Activated T-cell treated with anti-CD3 and anti-CD28 coated beads for 24 hours (primary cell): ENCODE data around the gene ZFHX3.

Experiments
- DNase-seq: peaks from one replicate; pipeline ENCODE4 v3.0.0-alpha.2; 2020; ENCODE audit warnings: low read depth

Gene ZFHX3

DNA sequence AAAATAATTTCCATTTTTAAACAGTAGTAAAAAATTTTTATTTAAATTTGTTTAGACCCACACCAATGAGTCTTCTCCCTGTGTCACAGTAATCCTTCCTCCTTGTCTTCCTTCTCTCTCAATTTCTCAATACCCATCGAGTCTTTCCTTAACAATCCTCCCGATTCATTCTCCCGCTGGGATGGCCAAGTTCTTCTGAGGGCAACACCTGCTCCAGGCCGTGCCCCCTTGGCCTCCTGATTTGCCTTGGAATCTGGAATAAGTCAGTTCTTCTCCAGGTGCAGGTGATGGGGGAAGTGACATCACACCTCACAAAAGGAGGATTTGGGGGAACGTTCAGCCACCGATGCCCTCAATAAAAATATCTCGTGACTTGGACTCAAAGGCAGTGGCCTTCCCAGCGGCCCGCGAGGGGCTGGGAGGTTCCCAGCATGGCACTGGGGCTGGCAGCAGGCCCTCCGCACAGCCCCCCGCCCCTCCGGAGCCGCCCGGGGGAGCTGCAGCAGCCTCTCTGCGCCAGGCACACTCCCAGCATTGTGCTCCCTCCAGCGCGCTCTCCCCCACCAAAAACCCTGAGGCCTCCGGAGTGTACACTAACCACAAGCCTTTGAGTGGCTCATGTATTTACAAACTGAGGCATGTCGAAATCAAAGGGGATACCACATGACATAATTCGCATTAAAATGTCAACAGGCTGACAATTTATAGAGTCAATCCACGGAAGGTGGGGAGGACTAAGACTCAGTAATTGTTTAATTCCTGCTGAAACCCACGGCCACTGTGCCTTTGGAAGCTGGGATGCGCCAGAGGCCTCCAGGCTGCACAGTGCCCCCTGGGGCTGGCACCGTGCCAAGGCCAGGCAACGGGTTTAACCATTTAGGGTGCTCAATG, 120.5 kb downstream of the ZFHX3 start:
- no peak for DNase-seq

DNA sequence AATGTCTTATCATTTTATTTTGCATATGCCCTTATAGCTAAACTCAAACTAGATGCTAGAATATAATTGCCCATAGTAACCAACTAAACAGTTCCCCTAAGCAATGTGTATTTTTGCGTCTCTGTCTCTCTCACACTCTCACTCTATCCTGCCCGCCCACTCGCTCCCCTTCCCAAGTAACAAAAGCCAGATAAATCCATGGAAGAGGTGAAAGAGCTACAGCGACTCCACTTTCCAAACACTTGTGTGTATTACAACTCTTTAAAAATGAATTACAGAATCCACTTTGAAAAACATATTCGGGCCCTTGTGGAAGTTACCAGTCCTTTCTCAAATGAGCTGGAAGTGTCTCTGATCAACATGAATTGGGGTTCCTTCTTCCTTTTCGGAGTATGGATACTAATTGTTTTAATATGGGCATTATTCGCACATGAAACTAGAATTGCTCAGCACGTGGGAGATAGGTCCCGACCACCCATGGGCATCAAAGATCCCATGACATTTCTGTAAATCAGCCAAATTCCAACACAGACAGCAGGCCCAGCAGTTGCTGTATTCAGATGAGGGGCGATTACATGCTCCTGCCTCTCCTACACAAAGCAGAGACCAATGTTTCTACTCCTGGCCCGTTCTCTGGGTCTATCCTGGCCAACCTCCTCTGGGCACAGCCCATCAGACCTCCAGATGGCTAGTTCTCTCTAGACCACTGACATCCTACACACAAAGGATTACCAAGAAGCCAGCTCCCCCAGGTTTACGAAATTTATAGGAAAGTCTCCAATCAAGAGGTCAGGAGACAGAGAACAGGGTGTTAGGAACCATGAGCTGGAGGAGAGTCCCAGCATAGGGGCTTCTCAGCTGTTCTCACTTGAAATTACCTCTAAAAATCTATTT, 121.5 kb downstream of the ZFHX3 start:
- no peak for DNase-seq

GRCh38 chr16:72925631-72925979, 122.3 kb downstream of the ZFHX3 start:
- DNase-seq, result no peak

GRCh38 chr16:72924927-72925630, 122.8 kb downstream of the ZFHX3 start:
- no peak for DNase-seq

- DNase-seq, result no peak
Observed at GRCh38 chr16:72924537-72924926, 123.4 kb downstream of the ZFHX3 start.

GRCh38 chr16:72923757-72924156, 124.2 kb downstream of the ZFHX3 start:
- DNase-seq, result no peak

GRCh38 chr16:72922714-72923113, 125.2 kb downstream of the ZFHX3 start:
- no peak for DNase-seq

DNA sequence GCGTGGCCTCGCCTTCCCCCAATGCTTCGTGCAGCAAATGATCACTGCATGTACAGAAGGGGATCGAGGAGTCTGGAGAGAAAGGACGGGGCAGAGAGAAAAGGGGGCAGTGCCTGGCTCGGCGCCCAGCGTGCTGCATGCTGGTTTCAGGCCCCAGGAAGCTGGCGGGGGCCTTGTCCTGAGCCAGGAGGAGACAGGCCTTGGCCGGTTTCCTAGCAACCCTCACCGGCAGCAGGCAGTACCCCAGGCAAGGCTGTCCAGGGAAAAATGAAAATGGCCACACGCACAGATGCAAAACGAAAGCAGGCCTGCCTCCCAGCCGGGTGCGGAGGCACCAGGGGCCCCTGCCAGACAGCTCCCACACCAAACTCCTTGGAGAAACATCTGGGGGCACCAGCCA, 126.3 kb downstream of the ZFHX3 start:
- no peak for DNase-seq

DNA sequence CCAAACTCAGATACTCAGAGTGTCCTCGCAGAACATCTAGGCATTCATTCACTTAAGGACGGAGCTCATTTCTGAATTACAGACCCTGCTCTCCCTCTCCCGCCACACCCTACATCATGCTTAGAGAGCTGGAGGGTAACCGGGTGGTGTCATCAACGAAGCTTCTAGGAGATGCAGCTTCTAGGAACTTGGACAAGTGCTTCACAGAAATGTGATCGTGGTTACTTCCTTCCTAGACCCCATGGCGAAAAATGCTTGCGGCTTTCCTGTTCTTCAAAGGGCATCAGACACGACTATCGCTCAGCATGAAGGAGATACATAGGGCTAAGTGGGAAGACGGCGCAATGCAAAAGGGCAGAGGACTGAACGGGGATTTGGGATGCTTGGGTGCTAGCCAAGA, 126.8 kb downstream of the ZFHX3 start:
- DNase-seq, result no peak

DNA sequence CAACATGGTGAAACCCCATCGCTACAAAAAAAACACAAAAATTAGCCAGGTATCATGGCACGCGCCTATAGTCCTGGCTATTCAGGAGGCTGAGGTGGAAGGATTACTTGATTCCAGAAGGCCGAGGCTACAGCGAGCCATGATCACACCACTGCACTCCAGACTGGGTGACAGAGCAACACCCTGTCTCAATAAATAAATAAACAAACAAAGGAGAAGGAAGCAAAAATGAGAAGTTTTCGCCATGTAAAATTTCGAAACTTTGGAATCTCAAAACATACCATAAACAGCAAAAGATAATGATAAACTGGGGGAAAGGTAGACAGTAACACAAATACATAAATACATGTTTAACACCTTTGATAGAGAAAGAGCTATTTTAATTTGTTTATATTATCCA, 130.9 kb downstream of the ZFHX3 start:
- no peak for DNase-seq

DNA sequence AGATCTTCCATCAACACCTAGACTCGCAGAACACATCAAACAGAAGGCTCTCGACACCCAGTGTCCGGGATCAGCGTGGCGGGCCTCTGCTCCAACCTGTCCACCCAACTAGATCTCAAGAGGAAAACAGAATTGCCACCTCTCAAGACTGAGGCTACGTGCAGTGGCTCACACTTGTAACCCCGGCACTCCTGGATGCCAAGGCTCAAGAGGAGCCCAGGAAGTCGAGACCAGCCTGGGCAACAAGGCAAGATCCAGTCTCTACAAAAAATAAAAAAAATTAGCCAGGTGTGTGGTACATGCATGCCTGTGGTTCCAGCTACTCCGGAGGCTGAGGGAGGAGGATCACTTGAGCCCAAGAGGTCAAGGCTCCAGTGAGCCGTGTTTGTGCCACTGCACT, 132.6 kb downstream of the ZFHX3 start:
- DNase-seq, result no peak

DNA sequence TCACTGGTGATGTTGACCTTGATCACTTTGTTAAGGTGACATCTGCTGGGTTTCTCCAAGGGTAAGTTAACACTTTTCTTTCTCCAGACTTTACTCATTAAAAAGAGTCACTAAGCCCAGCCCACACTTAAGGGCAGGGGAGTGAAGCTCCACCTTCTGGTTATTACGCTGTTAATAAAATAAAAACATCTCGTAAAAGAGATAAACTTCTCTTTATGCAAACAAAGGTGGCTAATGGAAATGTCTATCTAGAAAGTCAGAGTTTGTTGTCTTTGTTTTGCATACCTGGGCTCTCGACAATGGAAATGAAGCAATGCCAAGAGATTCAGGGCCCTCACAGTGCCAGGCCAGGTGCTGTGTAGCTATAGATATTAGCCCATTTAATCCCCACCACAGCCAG, 134.4 kb downstream of the ZFHX3 start:
- no peak for DNase-seq

- DNase-seq, result no peak
Observed at GRCh38 chr16:72911971-72912370, 136.0 kb downstream of the ZFHX3 start.

- DNase-seq, result no peak
Observed at GRCh38 chr16:72910875-72911274, 137.1 kb downstream of the ZFHX3 start.

- no peak for DNase-seq
Observed at GRCh38 chr16:72910381-72910780, 137.5 kb downstream of the ZFHX3 start.

GRCh38 chr16:72909196-72909595, 138.7 kb downstream of the ZFHX3 start:
- no peak for DNase-seq

- no peak for DNase-seq
Observed at GRCh38 chr16:72908362-72909167, 139.4 kb downstream of the ZFHX3 start.

- DNase-seq, result no peak
Observed at GRCh38 chr16:72905581-72905980, 142.3 kb downstream of the ZFHX3 start.

DNA sequence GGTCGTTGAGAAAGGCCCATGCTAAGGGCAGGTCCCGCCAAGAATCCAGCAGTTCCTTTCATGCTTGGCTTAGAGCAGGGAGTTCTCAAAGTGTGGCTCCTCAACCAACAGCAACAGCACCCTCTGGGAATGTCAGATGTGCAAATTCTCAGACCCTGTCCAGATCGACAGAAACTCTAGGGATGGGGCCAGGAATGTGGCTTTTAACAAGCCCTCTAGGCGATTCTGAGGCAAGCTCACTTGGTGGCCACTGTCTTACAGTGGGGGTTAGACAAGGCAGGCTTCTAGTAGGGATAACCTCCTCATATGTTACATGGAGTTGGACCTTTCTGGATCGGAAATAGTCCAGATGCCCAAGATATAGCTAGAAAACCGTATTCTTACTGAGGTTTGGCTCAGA, 144.8 kb downstream of the ZFHX3 start:
- no peak for DNase-seq

GRCh38 chr16:72902206-72902605, 145.7 kb downstream of the ZFHX3 start:
- no peak for DNase-seq

GRCh38 chr16:72901000-72901627, 146.8 kb downstream of the ZFHX3 start:
- DNase-seq, result no peak
